Measurements from ENCODE around the gene DIP2B.
A peak's percentile ranks its signal among the peaks of the same experiment; 100 is the strongest.

Gene DIP2B

DNA sequence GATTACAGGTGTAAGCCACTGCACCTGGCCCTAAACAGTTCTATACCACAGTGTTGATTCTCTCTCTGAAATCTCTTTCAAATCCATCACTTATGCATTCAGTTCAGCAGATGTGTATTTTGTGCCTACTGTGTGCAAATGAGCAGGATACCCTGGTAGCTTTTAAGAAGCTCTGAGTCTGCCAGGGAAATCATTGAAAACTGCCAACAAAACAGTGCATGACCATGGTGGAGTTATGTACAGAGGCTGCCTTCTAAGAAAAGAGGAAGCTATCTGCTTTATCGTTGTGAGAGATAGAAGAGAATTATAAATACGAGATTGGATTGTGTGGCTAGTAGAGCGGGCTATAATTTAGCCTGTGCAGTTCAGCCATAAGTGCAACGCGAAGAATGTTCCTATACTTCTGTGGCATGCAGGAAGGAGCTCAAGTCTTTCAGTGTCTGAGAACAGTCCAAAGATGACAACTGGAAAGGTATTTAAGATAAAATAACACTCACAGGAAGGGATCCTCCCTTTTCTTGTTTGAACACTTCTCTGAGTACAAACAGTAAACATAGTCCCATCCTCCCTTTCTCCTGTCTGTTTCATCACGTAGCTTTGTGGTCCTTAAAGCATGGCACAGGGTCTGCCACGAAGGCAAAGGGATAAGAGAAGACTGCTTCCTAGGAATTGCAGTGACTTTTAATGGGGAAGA is 4.3 kb downstream of the DIP2B start:
- no peak overlapping the region for H3K4me3 ChIP-seq (ENCODE audit: low read length)
- DNase-seq (ENCODE audit: low read depth), result no peak
- TF ChIP-seq, protein P1, sequence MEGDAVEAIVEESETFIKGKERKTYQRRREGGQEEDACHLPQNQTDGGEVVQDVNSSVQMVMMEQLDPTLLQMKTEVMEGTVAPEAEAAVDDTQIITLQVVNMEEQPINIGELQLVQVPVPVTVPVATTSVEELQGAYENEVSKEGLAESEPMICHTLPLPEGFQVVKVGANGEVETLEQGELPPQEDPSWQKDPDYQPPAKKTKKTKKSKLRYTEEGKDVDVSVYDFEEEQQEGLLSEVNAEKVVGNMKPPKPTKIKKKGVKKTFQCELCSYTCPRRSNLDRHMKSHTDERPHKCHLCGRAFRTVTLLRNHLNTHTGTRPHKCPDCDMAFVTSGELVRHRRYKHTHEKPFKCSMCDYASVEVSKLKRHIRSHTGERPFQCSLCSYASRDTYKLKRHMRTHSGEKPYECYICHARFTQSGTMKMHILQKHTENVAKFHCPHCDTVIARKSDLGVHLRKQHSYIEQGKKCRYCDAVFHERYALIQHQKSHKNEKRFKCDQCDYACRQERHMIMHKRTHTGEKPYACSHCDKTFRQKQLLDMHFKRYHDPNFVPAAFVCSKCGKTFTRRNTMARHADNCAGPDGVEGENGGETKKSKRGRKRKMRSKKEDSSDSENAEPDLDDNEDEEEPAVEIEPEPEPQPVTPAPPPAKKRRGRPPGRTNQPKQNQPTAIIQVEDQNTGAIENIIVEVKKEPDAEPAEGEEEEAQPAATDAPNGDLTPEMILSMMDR (conservative IDR thresholded peaks at IDR 0.05; ENCODE audit: low read length), result no peak

- DNase-seq (ENCODE audit: low read depth), result no peak
- H3K4me3 ChIP-seq (ENCODE audit: low read length), result no peak overlapping the region
- TF ChIP-seq, protein P1 (conservative IDR thresholded peaks at IDR 0.05; ENCODE audit: low read length), result no peak
These were observed 9.9 kb downstream of the DIP2B start for GRCh38 chr12:50514526-50515276.

DNA sequence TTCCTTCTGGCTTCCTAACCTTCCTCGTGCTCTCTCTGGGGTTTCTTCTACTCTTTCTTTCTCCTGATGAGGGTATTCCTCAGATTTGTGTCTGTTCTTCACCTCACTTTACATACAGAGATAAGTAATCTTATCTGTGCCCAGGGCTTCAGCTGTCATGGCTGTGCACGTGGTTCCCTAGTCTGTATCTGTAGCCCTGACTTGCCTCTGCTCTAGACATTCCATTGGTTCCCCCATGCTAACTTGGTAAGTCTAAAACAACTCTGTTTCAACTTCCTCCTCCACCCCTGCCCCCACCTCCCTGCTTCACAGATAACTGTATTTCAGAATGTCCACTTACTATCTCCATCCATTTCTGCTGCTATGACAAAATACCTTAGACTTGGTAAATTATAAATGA is 10.8 kb downstream of the DIP2B start:
- TF ChIP-seq, protein P1 (conservative IDR thresholded peaks at IDR 0.05; ENCODE audit: low read length), result no peak
- DNase-seq (ENCODE audit: low read depth), result no peak
- no peak overlapping the region for H3K4me3 ChIP-seq (ENCODE audit: low read length)

GRCh38 chr12:50517421-50518048 is 12.8 kb downstream of the DIP2B start:
- peak; percentile 30 for DNase-seq (ENCODE audit: low read depth)
- TF ChIP-seq, protein P1 (conservative IDR thresholded peaks at IDR 0.05; ENCODE audit: low read length), result no peak
- H3K4me3 ChIP-seq (ENCODE audit: low read length), result no peak overlapping the region

DNA sequence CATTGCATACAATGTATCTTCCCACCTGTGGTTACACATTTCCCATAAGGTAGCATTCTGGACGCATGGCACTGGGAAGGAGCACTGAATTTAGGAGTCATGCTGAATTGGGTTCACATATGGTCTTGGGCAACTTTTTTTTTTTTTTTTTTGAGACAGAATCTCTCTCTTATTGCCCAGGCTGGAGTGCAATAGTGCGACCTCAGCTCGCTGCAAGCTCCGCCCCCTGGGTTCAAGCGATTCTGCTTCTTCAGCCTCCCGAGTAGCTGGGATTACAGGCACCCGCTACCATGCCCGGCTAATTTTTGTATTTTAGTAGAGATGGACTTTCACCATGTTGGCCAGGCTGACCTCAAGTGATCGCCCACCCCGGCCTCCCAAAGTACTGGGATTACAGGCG is 13.3 kb downstream of the DIP2B start:
- TF ChIP-seq, protein P1 (conservative IDR thresholded peaks at IDR 0.05; ENCODE audit: low read length), result no peak
- H3K4me3 ChIP-seq (ENCODE audit: low read length), result no peak overlapping the region
- DNase-seq (ENCODE audit: low read depth), result no peak

- DNase-seq (ENCODE audit: low read depth), result no peak
- no peak overlapping the region for H3K4me3 ChIP-seq (ENCODE audit: low read length)
- TF ChIP-seq, protein P1 (conservative IDR thresholded peaks at IDR 0.05; ENCODE audit: low read length), result no peak
These were observed 14.6 kb downstream of the DIP2B start for GRCh38 chr12:50519353-50519752.

Measured in AG10803 (cell line).